GM19467 (cell line): ENCODE data around the gene ZNRF2.
"Not testable (repeated sequence)": the region's sequence is repeated elsewhere in the genome, so short reads cannot be mapped to it uniquely, and the experiment has no call there.

Source experiments
- ATAC-seq: cut with Tn5 transposase; IDR thresholded peaks from one replicate; pipeline ENCODE4 v1.9.1; 2021; ENCODE audit warnings: mild to moderate bottlenecking, moderate library complexity; ENCODE audit not compliant: unreplicated experiment

The ZNRF2 gene

GRCh38 chr7:30260246-30260768 is 24.1 kb upstream of the ZNRF2 start:
- ATAC-seq: no peak

GRCh38 chr7:30263090-30263710 is 21.2 kb upstream of the ZNRF2 start:
- no peak for ATAC-seq

- no peak for ATAC-seq
Observed at GRCh38 chr7:30264052-30264451, 20.3 kb upstream of the ZNRF2 start.

GRCh38 chr7:30265189-30265588 is 19.2 kb upstream of the ZNRF2 start:
- ATAC-seq: not testable (repeated sequence)

- ATAC-seq: no peak
Observed at GRCh38 chr7:30266686-30267085, 17.7 kb upstream of the ZNRF2 start.

GRCh38 chr7:30268586-30268985 is 15.8 kb upstream of the ZNRF2 start:
- no peak for ATAC-seq

- ATAC-seq: no peak
Observed at GRCh38 chr7:30269490-30269889, 14.9 kb upstream of the ZNRF2 start.

- no peak for ATAC-seq
Observed at GRCh38 chr7:30270921-30271320, 13.5 kb upstream of the ZNRF2 start.

- no peak for ATAC-seq
Observed at GRCh38 chr7:30272126-30272525, 12.3 kb upstream of the ZNRF2 start.

GRCh38 chr7:30273552-30273951 is 10.8 kb upstream of the ZNRF2 start:
- ATAC-seq: no peak

- no peak for ATAC-seq
Observed at GRCh38 chr7:30274641-30275040, 9.8 kb upstream of the ZNRF2 start.

GRCh38 chr7:30276203-30276900 is 8.0 kb upstream of the ZNRF2 start:
- no peak for ATAC-seq

GRCh38 chr7:30278376-30278775 is 6.0 kb upstream of the ZNRF2 start:
- ATAC-seq: no peak

- ATAC-seq: no peak
Observed at GRCh38 chr7:30278849-30279652, 5.3 kb upstream of the ZNRF2 start.

GRCh38 chr7:30279653-30279904 is 4.8 kb upstream of the ZNRF2 start:
- no peak for ATAC-seq

GRCh38 chr7:30280631-30281030 is 3.8 kb upstream of the ZNRF2 start:
- ATAC-seq: no peak

- ATAC-seq: no peak
Observed at GRCh38 chr7:30281263-30281662, 3.1 kb upstream of the ZNRF2 start.

- no peak for ATAC-seq
Observed at GRCh38 chr7:30281791-30282190, 2.6 kb upstream of the ZNRF2 start.

- no peak for ATAC-seq
Observed at GRCh38 chr7:30282735-30283134, 1.7 kb upstream of the ZNRF2 start.

GRCh38 chr7:30285067-30285535 is 704 bp downstream of the ZNRF2 start:
- peak; percentile 20 for ATAC-seq

- ATAC-seq: peak; percentile 2
Observed at GRCh38 chr7:30285536-30286284, 1.3 kb downstream of the ZNRF2 start.
